NCI-H69 (cell line): ENCODE data around the gene AK8.

ENCODE experiments used
- DNase-seq: peaks from one replicate; lab custom pipeline; 2025; lab: John Stamatoyannopoulos, UW

AK8 gene

GRCh38 chr9:132887181-132888120 is 9.4 kb upstream of the AK8 start:
- no peak for DNase-seq

GRCh38 chr9:132886334-132886725 is 8.2 kb upstream of the AK8 start:
- no peak for DNase-seq

GRCh38 chr9:132885720-132886333 is 7.7 kb upstream of the AK8 start:
- DNase-seq = no peak

- DNase-seq = no peak
These were observed 5.5 kb upstream of the AK8 start for GRCh38 chr9:132883349-132884294.

- no peak for DNase-seq
These were observed 4.5 kb upstream of the AK8 start for GRCh38 chr9:132882616-132883015.

- DNase-seq = no peak
These were observed 3.7 kb upstream of the AK8 start for GRCh38 chr9:132881826-132882225.

GRCh38 chr9:132880324-132880661 is 2.2 kb upstream of the AK8 start:
- DNase-seq = no peak

- DNase-seq = no peak
These were observed 1.6 kb upstream of the AK8 start for GRCh38 chr9:132879457-132880323.

- peak; percentile 64 for DNase-seq
These were observed 792 bp upstream of the AK8 start, which contains the start of gene SPACA9 for GRCh38 chr9:132878695-132879456. TSS of gene SPACA9 (plus strand) at chr9:132878898. CDS start at chr9:132883948, 5,050 bp downstream.

GRCh38 chr9:132877458-132877823 is 643 bp downstream of the AK8 start:
- DNase-seq = no peak

GRCh38 chr9:132876849-132877248 is 1.2 kb downstream of the AK8 start:
- no peak for DNase-seq

- no peak for DNase-seq
These were observed 2.9 kb downstream of the AK8 start for GRCh38 chr9:132875159-132875558.

- no peak for DNase-seq
These were observed 4.7 kb downstream of the AK8 start for GRCh38 chr9:132873403-132873802.

- no peak for DNase-seq
These were observed 8.8 kb downstream of the AK8 start for GRCh38 chr9:132869266-132869665.

GRCh38 chr9:132866898-132867297 is 11.2 kb downstream of the AK8 start:
- no peak for DNase-seq

- DNase-seq = no peak
These were observed 13.4 kb downstream of the AK8 start for GRCh38 chr9:132864691-132865090.

GRCh38 chr9:132864277-132864676 is 13.8 kb downstream of the AK8 start:
- DNase-seq = no peak

GRCh38 chr9:132863096-132863495 is 15.0 kb downstream of the AK8 start:
- DNase-seq = no peak

- DNase-seq = no peak
These were observed 15.6 kb downstream of the AK8 start for GRCh38 chr9:132862533-132862932.

- no peak for DNase-seq
These were observed 16.4 kb downstream of the AK8 start for GRCh38 chr9:132861666-132862065.

- DNase-seq = no peak
These were observed 19.3 kb downstream of the AK8 start for GRCh38 chr9:132858751-132859150.
